ENCODE data around the gene BICRAL. TPM values are rescaled to one million over a fixed set of nuclear protein-coding genes. Genes with fewer than 3 reads are reported as not detected.

Gene BICRAL
- total RNA-seq, 4 donors from 2014 or later, result 14.7 to 34.8 (median 21.5) TPM

DNA sequence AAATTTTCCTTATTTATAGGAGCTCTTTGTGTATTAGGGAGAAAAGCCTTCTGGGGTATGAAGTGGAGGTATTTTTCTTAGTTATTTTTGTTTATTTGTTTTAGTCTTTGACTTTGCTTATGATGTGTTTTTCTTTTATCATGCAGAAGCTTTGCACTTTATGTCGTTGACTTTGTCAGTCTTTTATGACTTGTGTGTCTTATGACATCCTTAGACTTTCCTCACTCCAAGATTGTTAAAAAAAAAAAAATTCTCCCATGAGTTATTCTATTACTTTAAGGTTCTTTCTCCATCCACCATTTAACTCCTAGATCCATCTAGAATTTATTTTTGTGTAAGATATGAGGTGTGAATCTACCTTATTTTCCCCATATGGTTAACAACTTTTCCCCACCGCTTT is 36.6 kb downstream of the BICRAL start:
- no peak for TF ChIP-seq EP300 (IDR thresholded peaks at IDR 0.05; ENCODE audit: low read depth)
- TF ChIP-seq POLR2AphosphoS5 (IDR thresholded peaks at IDR 0.05), result no peak
- TF ChIP-seq POLR2A (IDR thresholded peaks at IDR 0.05), result no peak
- TF ChIP-seq, protein P1, sequence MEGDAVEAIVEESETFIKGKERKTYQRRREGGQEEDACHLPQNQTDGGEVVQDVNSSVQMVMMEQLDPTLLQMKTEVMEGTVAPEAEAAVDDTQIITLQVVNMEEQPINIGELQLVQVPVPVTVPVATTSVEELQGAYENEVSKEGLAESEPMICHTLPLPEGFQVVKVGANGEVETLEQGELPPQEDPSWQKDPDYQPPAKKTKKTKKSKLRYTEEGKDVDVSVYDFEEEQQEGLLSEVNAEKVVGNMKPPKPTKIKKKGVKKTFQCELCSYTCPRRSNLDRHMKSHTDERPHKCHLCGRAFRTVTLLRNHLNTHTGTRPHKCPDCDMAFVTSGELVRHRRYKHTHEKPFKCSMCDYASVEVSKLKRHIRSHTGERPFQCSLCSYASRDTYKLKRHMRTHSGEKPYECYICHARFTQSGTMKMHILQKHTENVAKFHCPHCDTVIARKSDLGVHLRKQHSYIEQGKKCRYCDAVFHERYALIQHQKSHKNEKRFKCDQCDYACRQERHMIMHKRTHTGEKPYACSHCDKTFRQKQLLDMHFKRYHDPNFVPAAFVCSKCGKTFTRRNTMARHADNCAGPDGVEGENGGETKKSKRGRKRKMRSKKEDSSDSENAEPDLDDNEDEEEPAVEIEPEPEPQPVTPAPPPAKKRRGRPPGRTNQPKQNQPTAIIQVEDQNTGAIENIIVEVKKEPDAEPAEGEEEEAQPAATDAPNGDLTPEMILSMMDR (IDR thresholded peaks at IDR 0.05), result no peak
- intact Hi-C loops (cut with DNase I; ENCODE audit: low total_unique reads), result no loop called here
- Histone ChIP-seq H3K27ac (no peak overlapping the region), H3K9me3 (no peaks in the 10 kb centered on the region), H3K4me3 (no peak overlapping the region), H3K4me1 (peaks cover 7 to 33% (median 12%) of the 10 kb centered on the region in 4 donors), H3K36me3 (peaks cover 0 to 7% (median 3%) of the 10 kb centered on the region in 4 donors), H3K27me3 (no peaks in the 10 kb centered on the region)
- DNase-seq, result no peak
- in situ Hi-C loops (cut with MboI; ENCODE audit: low pct_ligation_motif_present in 1 of 4, low pct_unique_long_range_greater_than_20kb in 1 of 4, low sequenced_read_pairs in 3 of 4), result no loop called here
- 72 to 73% methylated on average over 2 of the region's 2 CpGs for WGBS, 2 donors (ENCODE audit: low coverage in 1 of 2)

DNA sequence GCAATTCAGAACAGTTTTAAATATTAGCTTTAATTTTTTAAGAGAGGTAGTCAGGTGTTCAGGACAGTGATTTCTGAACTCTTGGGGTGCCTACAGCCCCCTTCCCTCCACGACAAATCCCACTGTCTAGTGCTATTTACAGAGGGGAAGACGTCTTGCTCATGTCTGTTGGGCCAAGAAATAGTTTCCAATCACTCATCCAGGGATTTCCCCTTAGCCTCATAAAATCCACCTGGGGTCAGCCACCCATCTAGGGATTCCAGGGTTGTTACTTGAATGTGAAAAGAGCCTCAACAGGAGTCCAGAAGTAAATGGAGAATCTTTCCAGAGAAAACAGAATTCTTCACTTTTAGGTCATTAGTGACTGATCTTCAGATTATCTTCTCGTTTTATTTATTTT is 37.0 kb downstream of the BICRAL start:
- Histone ChIP-seq H3K27ac (peak overlapping the region in 2 of 4 donors; percentile 70 to 81), H3K9me3 (no peaks in the 10 kb centered on the region), H3K27me3 (no peaks in the 10 kb centered on the region), H3K36me3 (peaks cover 0 to 12% (median 6%) of the 10 kb centered on the region in 4 donors), H3K4me3 (no peak overlapping the region), H3K4me1 (peaks cover 7 to 33% (median 12%) of the 10 kb centered on the region in 4 donors)
- in situ Hi-C loops (cut with MboI; ENCODE audit: low pct_ligation_motif_present in 1 of 4, low pct_unique_long_range_greater_than_20kb in 1 of 4, low sequenced_read_pairs in 3 of 4) (no loop called here), intact Hi-C loops (cut with DNase I; ENCODE audit: low total_unique reads) (no loop called here)
- TF ChIP-seq EP300 (IDR thresholded peaks at IDR 0.05; ENCODE audit: low read depth) (no peak), POLR2A (IDR thresholded peaks at IDR 0.05) (no peak), POLR2AphosphoS5 (IDR thresholded peaks at IDR 0.05) (no peak)
- TF ChIP-seq, protein P1 (IDR thresholded peaks at IDR 0.05), result no peak
- 51 to 76% methylated on average over 3 of the region's 3 CpGs for WGBS, 2 donors (ENCODE audit: low coverage in 1 of 2)
- no peak for DNase-seq

DNA sequence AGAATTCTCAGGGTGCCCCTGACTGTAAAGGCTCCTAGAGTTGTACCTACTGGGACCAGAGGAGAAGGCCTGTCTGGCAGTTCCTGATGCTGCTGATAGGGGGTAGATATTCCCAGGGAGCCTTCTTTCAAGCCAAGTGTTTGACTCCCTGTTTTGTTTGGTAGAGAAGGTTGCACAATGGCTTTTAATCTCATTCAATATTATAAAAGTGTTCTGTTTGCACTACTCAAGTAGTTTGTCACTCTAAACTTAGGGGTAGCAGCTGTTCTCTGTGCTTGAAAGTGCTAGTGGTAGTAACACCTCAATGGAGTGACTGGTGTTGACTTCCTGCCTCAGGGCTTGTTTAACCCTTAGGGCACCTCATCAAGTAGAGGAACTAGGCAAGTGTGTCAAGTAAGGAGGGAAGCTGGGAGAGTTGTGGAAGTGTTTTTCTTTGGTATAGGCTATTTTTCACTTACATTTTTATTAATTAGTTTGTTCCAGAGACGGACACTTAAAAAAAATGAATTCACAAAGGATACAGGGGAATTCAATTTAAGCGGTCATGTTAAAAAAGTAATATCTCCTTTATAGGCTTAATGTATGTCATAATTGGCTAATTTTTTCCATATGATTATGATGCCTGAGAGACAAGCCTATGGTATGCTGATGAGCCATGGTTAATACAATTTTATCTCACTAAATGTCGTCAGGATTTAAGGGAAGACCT is 38.1 kb downstream of the BICRAL start:
- WGBS, 2 donors (ENCODE audit: low coverage in 1 of 2), result 93 to 96% methylated on average over 3 of the region's 3 CpGs

More for the DNA sequence above, 38.1 kb downstream of the BICRAL start:
- no peak for DNase-seq
- H3K27me3 ChIP-seq, result no peaks in the 10 kb centered on the region
- peaks cover 0 to 23% (median 11%) of the 10 kb centered on the region in 4 donors for H3K36me3 ChIP-seq
- in situ Hi-C loops (cut with MboI; ENCODE audit: low pct_ligation_motif_present in 1 of 4, low pct_unique_long_range_greater_than_20kb in 1 of 4, low sequenced_read_pairs in 3 of 4), result no loop called here
- peaks cover 7 to 33% (median 12%) of the 10 kb centered on the region in 4 donors for H3K4me1 ChIP-seq
- intact Hi-C loops (cut with DNase I; ENCODE audit: low total_unique reads), result no loop called here
- no peaks in the 10 kb centered on the region for H3K9me3 ChIP-seq
- TF ChIP-seq POLR2A (IDR thresholded peaks at IDR 0.05) (no peak), POLR2AphosphoS5 (IDR thresholded peaks at IDR 0.05) (no peak)
- TF ChIP-seq, protein P1 (IDR thresholded peaks at IDR 0.05), result peak; percentile 28 to 44 (median 33)
- H3K27ac ChIP-seq, result peak overlapping the region; percentile 61 to 81 (median 70)
- no peak overlapping the region for H3K4me3 ChIP-seq
